ENCODE measurements around the gene RTEL1.
"Not testable (repeated sequence)": the region's sequence is repeated elsewhere in the genome, so short reads cannot be mapped to it uniquely, and the experiment has no call there.

Gene RTEL1

DNA sequence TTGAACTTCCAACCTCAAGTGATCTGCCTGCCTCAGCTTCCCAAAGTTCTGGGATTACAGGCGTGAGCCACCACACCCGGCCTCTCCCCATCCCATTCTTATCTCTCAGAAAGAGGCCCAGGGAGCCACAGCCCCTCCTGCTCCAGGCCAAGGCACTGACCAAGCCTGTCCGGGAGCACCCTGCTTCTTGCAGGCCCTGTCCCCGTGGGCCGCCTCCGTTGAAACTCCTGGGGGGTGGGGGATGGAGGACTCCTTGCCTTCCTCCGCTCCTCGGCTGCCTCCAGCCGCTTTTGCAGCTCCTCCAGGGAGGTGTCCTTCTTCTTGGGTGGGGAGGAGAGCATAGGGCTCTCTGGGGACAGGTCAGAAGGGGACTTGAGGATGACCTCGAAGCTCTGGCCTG, 14.6 kb upstream of the RTEL1 start:
- Histone ChIP-seq H3K9me3 (ENCODE audit: insufficient read depth, low read depth, low read length) (no peaks in the 10 kb centered on the region), H3K9ac (ENCODE audit: low read depth, low read length) (no peak overlapping the region), H3K27me3 (ENCODE audit: insufficient read depth, low read length) (no peaks in the 10 kb centered on the region), H3K36me3 (ENCODE audit: insufficient read depth, low read depth, low read length) (no peaks in the 10 kb centered on the region), H3K27ac (ENCODE audit: low read length) (no peak overlapping the region), H3K4me3 (ENCODE audit: low read length) (no peak overlapping the region), H3K4me1 (ENCODE audit: insufficient read depth, low read length) (no peaks in the 10 kb centered on the region)

DNA sequence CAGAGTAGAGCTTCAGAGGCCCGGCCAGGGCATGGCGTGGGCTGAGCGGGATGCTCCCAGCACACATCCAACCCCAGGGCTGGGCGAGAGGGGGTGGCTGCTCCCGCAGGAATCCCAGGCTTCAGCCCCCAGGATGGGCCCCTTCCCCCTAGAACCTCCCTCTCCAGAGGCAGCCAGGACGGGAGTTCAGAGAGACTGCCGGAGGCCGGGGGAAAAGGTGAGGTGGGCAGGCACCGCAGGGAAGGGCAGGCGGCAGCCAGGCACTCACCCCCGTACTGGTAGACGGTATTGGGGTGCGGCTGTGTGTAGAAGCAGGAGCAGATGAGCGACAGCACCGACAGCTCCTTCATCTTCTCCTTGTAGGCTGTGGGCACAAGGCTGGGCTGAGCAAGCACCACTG, 14.2 kb upstream of the RTEL1 start:
- H3K27ac ChIP-seq (ENCODE audit: low read length): no peak overlapping the region
- H3K9ac ChIP-seq (ENCODE audit: low read depth, low read length): no peak overlapping the region
- no peak overlapping the region for H3K4me3 ChIP-seq (ENCODE audit: low read length)
- H3K36me3 ChIP-seq (ENCODE audit: insufficient read depth, low read depth, low read length): no peaks in the 10 kb centered on the region
- H3K9me3 ChIP-seq (ENCODE audit: insufficient read depth, low read depth, low read length): no peaks in the 10 kb centered on the region
- H3K27me3 ChIP-seq (ENCODE audit: insufficient read depth, low read length): no peaks in the 10 kb centered on the region; the same call in 1 of the 2 replicates
- no peaks in the 10 kb centered on the region for H3K4me1 ChIP-seq (ENCODE audit: insufficient read depth, low read length)

DNA sequence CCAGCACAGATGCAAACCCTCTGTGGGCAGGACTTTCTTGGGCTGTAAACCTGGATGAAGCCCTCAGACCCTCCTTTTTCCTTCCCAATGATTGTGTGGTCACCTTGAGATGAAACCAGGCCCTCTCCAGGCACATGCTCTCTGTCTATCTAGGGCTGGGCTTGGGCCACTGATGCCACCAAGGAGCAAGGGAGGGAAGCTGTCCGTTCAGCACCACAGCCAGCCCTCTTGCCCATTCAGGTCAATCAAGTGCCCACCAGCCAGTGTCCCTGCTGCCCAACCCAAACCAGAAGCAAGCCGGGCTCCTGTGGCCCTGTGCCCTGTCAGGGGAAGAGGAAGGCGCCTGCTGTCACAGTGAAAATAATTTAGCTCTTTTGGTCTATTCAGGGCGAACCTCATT, 12.9 kb upstream of the RTEL1 start:
- H3K36me3 ChIP-seq (ENCODE audit: insufficient read depth, low read depth, low read length): no peaks in the 10 kb centered on the region
- H3K9ac ChIP-seq (ENCODE audit: low read depth, low read length): no peak overlapping the region
- H3K4me1 ChIP-seq (ENCODE audit: insufficient read depth, low read length): no peaks in the 10 kb centered on the region
- no peak overlapping the region for H3K4me3 ChIP-seq (ENCODE audit: low read length)
- no peaks in the 10 kb centered on the region for H3K9me3 ChIP-seq (ENCODE audit: insufficient read depth, low read depth, low read length)
- no peak overlapping the region for H3K27ac ChIP-seq (ENCODE audit: low read length)
- H3K27me3 ChIP-seq (ENCODE audit: insufficient read depth, low read length): no peaks in the 10 kb centered on the region; the same call in 1 of the 2 replicates

DNA sequence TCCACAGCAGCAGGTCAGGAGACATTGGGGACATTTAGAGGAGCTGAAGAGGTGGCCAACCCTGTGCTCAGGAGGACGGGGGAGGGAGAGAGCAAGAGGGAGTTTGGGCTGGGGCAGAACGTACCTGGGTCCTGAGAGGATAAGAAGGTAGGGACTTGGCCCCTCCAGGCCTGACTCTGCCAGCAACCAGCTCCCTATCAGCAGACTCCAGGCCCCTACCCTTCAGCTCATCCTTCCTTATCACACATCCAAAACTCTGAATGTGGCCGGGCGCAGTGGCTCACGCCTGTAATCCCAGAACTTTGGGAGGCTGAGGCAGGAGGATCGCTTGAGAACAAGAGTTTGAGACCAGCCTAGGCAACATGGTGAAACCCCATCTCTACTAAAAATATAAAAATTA, 9.9 kb upstream of the RTEL1 start:
- Histone ChIP-seq H3K4me1 (ENCODE audit: insufficient read depth, low read length) (no peaks in the 10 kb centered on the region), H3K9me3 (ENCODE audit: insufficient read depth, low read depth, low read length) (no peaks in the 10 kb centered on the region), H3K27me3 (ENCODE audit: insufficient read depth, low read length) (peaks cover 11% of the 10 kb centered on the region), H3K4me3 (ENCODE audit: low read length) (no peak overlapping the region), H3K36me3 (ENCODE audit: insufficient read depth, low read depth, low read length) (no peaks in the 10 kb centered on the region), H3K9ac (ENCODE audit: low read depth, low read length) (no peak overlapping the region), H3K27ac (ENCODE audit: low read length) (no peak overlapping the region)

DNA sequence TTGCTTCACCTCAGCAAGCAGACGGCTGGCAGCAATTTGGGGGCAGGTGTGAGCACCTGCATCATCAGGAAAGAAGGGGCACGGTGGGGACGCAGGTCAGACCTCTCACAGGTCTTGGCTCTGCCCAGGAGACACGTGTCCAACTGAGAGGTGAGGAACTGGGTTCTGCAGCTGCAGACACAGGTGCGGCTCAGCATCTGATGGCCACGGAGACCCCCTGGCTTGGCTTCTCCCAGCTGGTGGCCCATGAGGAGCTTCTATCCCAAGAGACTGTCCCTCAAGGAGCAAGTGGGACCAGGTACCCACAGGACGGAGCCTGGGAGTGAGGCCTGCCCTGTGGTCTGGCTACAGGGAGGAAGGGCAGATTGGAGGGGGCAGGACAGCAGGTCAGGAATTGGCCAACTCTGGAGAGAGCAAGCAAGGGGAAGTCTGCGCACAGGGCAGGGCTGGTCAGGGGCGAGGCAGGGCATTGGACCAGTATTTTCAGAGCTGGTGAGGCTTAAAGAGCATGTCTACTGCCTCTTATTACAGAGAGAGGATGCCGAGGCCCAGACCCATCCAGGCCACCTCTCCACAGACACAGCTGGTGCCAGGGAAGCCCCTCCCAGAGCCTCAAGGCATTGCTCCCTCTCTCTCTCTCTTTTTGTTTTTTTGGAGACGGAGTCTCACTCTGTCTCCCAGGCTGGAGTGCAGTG, 9.1 kb upstream of the RTEL1 start:
- Histone ChIP-seq H3K36me3 (ENCODE audit: insufficient read depth, low read depth, low read length) (no peaks in the 10 kb centered on the region), H3K27me3 (ENCODE audit: insufficient read depth, low read length) (peaks cover 11% of the 10 kb centered on the region), H3K9ac (ENCODE audit: low read depth, low read length) (no peak overlapping the region), H3K4me1 (ENCODE audit: insufficient read depth, low read length) (peaks cover under 1% of the 10 kb centered on the region), H3K9me3 (ENCODE audit: insufficient read depth, low read depth, low read length) (no peaks in the 10 kb centered on the region), H3K27ac (ENCODE audit: low read length) (no peak overlapping the region), H3K4me3 (ENCODE audit: low read length) (no peak overlapping the region)

DNA sequence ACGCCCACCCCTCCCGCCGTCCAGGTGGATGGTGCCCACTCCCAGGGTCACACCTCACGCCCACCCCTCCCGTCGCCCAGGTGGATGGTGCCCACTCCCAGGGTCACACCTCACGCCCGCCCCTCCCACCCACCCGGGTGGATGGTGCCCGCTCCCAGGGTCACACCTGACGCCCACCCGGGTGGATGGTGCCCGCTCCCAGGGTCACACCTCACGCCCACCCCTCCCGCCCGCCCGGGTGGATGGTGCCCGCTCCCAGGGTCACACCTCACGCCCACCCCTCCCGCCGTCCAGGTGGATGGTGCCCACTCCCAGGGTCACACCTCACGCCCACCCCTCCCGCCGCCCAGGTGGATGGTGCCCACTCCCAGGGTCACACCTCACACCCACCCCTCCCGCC, 7.6 kb upstream of the RTEL1 start:
- not testable (repeated sequence) for H3K4me3 ChIP-seq (ENCODE audit: low read length); H3K27ac ChIP-seq (ENCODE audit: low read length); H3K36me3 ChIP-seq (ENCODE audit: insufficient read depth, low read depth, low read length); H3K9me3 ChIP-seq (ENCODE audit: insufficient read depth, low read depth, low read length); H3K9ac ChIP-seq (ENCODE audit: low read depth, low read length); H3K4me1 ChIP-seq (ENCODE audit: insufficient read depth, low read length)
- H3K27me3 ChIP-seq (ENCODE audit: insufficient read depth, low read length): peaks cover 11% of the 10 kb centered on the region

DNA sequence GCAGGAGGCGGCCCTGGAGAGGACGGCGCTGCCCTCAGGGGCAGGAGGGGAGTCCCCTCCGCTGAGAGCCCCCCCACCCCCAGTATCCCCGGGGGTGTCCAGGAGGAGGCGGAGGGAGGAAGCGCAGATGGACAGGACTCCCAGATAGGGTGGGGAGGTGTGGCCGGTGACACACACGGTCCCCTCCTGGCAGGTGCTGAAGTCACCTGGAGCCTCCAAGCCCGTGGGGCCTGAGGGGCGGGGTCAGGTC, 6.2 kb upstream of the RTEL1 start:
- Histone ChIP-seq H3K4me1 (ENCODE audit: insufficient read depth, low read length) (peaks cover 8% of the 10 kb centered on the region), H3K27ac (ENCODE audit: low read length) (no peak overlapping the region), H3K36me3 (ENCODE audit: insufficient read depth, low read depth, low read length) (no peaks in the 10 kb centered on the region), H3K27me3 (ENCODE audit: insufficient read depth, low read length) (peaks cover 11% of the 10 kb centered on the region), H3K9ac (ENCODE audit: low read depth, low read length) (peak overlapping the region; percentile 48; the same call in 1 of the 2 replicates), H3K9me3 (ENCODE audit: insufficient read depth, low read depth, low read length) (no peaks in the 10 kb centered on the region), H3K4me3 (ENCODE audit: low read length) (peak overlapping the region; percentile 59; the same call in 1 of the 2 replicates)

DNA sequence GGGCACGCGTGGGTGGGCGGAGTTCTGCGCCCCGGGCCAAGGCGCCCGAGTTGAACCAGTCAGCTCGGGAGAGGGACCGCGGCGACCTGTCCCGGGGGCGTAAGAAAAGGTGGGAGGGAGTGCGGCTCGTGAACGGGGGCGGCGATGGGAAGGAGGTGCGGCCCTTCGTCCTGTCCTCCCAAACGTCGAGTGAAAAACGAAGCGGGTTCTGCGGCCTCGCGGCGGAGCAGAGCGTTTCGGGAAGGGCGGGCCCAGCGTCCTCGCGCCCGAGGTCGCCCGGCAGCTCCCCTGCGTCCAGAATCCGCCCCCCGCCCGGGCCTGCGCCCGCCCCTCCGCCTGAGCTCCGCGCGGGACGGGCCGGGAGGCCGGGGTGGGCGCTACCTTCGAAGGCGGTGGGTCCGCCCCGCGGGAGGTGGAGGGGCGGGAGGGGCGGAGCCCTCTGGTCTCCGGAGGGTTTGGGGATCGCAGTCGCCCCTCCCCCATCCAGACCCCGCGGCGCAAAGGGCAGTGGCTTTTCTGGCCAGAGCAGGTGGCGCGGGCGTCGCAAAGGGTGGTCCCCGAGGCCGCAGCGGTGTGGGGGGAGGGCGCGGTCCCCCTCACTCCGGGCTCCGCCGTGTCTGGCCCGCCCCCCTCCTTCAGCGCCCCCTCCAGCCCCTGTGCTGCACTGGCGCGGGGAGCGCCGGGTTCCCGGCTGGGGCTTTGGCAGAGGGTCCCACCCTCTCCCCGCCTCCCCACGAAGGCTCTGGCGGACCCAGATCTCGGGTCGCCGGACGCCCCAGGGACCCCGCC, 5.7 kb upstream of the RTEL1 start:
- Histone ChIP-seq H3K27ac (ENCODE audit: low read length) (no peak overlapping the region), H3K27me3 (ENCODE audit: insufficient read depth, low read length) (peaks cover 11% of the 10 kb centered on the region), H3K4me1 (ENCODE audit: insufficient read depth, low read length) (peaks cover 10% of the 10 kb centered on the region), H3K9ac (ENCODE audit: low read depth, low read length) (peak overlapping the region; percentile 48; the same call in 1 of the 2 replicates), H3K9me3 (ENCODE audit: insufficient read depth, low read depth, low read length) (no peaks in the 10 kb centered on the region), H3K36me3 (ENCODE audit: insufficient read depth, low read depth, low read length) (no peaks in the 10 kb centered on the region), H3K4me3 (ENCODE audit: low read length) (peak overlapping the region; percentile 59; the same call in 1 of the 2 replicates)

DNA sequence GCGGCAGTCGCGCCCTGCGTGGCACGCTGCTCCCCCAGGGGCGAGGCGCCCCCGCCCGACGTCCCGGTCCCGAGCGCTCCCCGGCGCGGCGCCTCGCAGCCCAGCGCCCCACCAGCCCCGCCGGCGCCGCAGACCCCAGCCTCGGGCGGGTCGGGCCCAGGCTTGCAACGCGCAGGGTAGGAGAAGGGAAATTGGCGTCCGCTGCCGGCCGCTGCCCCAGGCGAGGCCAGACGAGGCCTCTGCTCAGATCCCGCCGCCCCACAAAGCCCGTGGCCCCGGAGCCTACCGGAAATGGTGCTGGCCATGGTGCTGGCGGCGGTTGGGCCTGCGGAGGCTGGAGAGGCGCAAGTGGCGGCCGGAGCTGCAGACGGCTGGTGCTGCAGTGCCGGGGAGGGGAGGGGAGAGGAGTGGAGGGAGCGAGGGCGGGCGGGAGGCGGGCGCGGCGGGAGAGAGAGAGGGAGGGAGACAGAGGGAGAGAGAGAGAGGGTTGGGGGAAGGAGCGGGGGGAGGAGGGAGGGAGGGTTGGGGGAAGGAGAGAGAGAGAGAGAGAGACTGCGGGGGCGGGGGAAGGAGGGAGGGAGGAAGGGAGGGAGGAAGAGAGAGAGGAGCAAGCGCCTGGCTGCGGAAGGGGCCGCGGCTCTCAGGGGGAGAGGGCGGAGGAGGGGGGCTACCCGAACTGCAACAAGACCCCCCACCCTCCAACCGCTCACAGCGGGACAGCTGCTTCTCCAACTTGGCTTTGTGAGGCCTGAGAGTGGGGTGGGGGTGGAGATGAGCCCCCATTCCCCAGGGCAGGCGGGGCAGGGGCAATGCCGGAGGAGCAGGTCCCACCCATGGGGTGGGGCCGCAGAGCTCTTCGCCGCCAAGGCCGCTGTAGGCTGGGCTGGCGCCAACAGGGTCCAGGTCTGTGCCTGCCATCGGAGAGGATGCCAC, 4.8 kb upstream of the RTEL1 start, which contains the start of gene STMN3:
STMN3 (minus strand) TSS at position 384 of the 933 bp plus-strand sequence; CDS start at position 305, 79 bp downstream.
- peak within 1 kb of the TSS; percentile 83 for H3K4me3 ChIP-seq (ENCODE audit: low read length)
- peaks cover 11% of the 10 kb centered on the region for H3K27me3 ChIP-seq (ENCODE audit: insufficient read depth, low read length)
- peaks cover 11% of the 10 kb centered on the region for H3K4me1 ChIP-seq (ENCODE audit: insufficient read depth, low read length)
- peak within 1 kb of the TSS; percentile 94 for H3K27ac ChIP-seq (ENCODE audit: low read length)
- no peaks in the 10 kb centered on the region for H3K9me3 ChIP-seq (ENCODE audit: insufficient read depth, low read depth, low read length)
- H3K36me3 ChIP-seq (ENCODE audit: insufficient read depth, low read depth, low read length): no peaks in the 10 kb centered on the region
- peak within 1 kb of the TSS; percentile 96 for H3K9ac ChIP-seq (ENCODE audit: low read depth, low read length)

DNA sequence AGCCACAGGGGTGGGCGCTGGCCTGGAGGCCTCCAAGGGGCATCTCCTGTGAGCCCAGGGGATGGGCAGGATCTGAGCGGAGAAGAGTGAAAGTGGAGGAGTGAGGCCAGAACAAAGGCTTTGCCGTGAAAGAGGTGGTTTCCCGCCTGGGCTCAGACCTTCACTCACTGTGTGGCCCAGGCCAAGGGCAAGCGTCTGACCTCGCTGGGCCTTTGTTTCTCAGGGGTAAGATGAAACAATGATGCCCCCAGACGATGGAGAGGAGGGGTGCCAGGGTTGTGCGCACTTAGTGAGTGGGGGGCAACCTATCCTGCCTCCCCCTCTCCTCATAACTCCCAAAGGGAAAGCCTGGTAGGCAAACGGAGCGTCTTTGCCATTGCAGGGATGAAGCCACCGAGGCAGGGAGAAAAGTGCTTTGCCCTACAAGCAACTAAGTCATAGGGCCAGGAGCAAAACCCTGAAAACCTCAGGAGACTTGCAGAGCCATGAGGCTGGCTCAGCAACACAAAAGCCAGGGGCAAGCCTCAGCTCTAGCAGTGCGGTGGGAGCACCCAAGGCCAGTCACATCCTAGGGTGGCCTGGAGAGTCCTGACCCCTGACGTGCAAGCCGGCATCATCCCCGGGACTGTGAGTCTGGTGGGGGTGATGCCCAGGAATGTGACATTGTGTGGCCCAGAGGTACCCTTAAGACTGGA, 4.0 kb upstream of the RTEL1 start:
- Histone ChIP-seq H3K9ac (ENCODE audit: low read depth, low read length) (peak overlapping the region; percentile 96), H3K27ac (ENCODE audit: low read length) (peak overlapping the region; percentile 94), H3K36me3 (ENCODE audit: insufficient read depth, low read depth, low read length) (no peaks in the 10 kb centered on the region), H3K4me3 (ENCODE audit: low read length) (peak overlapping the region; percentile 83), H3K4me1 (ENCODE audit: insufficient read depth, low read length) (peaks cover 11% of the 10 kb centered on the region), H3K9me3 (ENCODE audit: insufficient read depth, low read depth, low read length) (no peaks in the 10 kb centered on the region), H3K27me3 (ENCODE audit: insufficient read depth, low read length) (peaks cover 11% of the 10 kb centered on the region)

DNA sequence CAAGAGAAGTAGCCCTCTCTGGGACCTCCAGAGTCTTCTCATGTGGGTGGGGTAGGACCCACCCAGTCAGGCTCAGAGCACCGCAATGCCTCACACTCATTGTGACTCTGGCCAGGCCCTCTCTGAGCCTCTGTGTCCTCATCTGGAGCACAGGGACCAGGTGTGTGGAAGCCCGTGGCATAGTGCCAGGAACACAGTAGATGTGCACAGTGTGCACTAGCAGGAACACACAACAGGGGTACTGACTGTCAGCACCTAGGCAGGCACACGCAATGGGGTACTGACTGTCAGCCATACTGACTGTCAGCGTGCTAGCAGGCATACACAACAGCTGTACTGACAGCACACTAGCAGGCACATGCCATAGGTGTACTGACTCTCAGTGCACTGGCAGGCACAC, 2.9 kb upstream of the RTEL1 start:
- no peak overlapping the region for H3K4me3 ChIP-seq (ENCODE audit: low read length)
- H3K27me3 ChIP-seq (ENCODE audit: insufficient read depth, low read length): peaks cover 11% of the 10 kb centered on the region
- H3K27ac ChIP-seq (ENCODE audit: low read length): no peak overlapping the region
- no peaks in the 10 kb centered on the region for H3K9me3 ChIP-seq (ENCODE audit: insufficient read depth, low read depth, low read length)
- 0 out of 2 replicates have a peak, but pooled peaks cover under 1% of the 10 kb centered on the region for H3K36me3 ChIP-seq (ENCODE audit: insufficient read depth, low read depth, low read length)
- no peak overlapping the region; the same call in 1 of the 2 replicates for H3K9ac ChIP-seq (ENCODE audit: low read depth, low read length)
- H3K4me1 ChIP-seq (ENCODE audit: insufficient read depth, low read length): peaks cover 11% of the 10 kb centered on the region

Measured in iPS-20b (cell line).